ENCODE results near the gene KIAA1671.

KIAA1671 gene

GRCh38 chr22:25143156-25144076, 190.9 kb downstream of the KIAA1671 start:
- DNase-seq (ENCODE audit: low read depth in 3 of 3, low spot score in 1 of 3) = no peak

- no peak for DNase-seq (ENCODE audit: low read depth in 3 of 3, low spot score in 1 of 3)
These were observed 192.0 kb downstream of the KIAA1671 start for GRCh38 chr22:25144522-25144921.

GRCh38 chr22:25146307-25146706, 193.8 kb downstream of the KIAA1671 start:
- no peak for DNase-seq (ENCODE audit: low read depth in 3 of 3, low spot score in 1 of 3)

GRCh38 chr22:25146906-25147641, 194.6 kb downstream of the KIAA1671 start:
- no peak for DNase-seq (ENCODE audit: low read depth in 3 of 3, low spot score in 1 of 3)

GRCh38 chr22:25147642-25147928, 195.1 kb downstream of the KIAA1671 start:
- no peak for DNase-seq (ENCODE audit: low read depth in 3 of 3, low spot score in 1 of 3)

GRCh38 chr22:25148149-25148691, 195.7 kb downstream of the KIAA1671 start:
- no peak for DNase-seq (ENCODE audit: low read depth in 3 of 3, low spot score in 1 of 3)

- DNase-seq (ENCODE audit: low read depth in 3 of 3, low spot score in 1 of 3) = no peak
These were observed 196.5 kb downstream of the KIAA1671 start for GRCh38 chr22:25149014-25149413.

GRCh38 chr22:25153961-25154666, 201.6 kb downstream of the KIAA1671 start:
- no peak for DNase-seq (ENCODE audit: low read depth in 3 of 3, low spot score in 1 of 3)

GRCh38 chr22:25154667-25154999, 202.1 kb downstream of the KIAA1671 start:
- no peak for DNase-seq (ENCODE audit: low read depth in 3 of 3, low spot score in 1 of 3)

- DNase-seq (ENCODE audit: low read depth in 3 of 3, low spot score in 1 of 3) = no peak
These were observed 204.2 kb downstream of the KIAA1671 start for GRCh38 chr22:25156736-25157135.

- DNase-seq (ENCODE audit: low read depth in 3 of 3, low spot score in 1 of 3) = no peak
These were observed 206.5 kb downstream of the KIAA1671 start for GRCh38 chr22:25159028-25159427.

- DNase-seq (ENCODE audit: low read depth in 3 of 3, low spot score in 1 of 3) = no peak
These were observed 207.8 kb downstream of the KIAA1671 start for GRCh38 chr22:25160120-25160996.

GRCh38 chr22:25161017-25161915, 208.8 kb downstream of the KIAA1671 start:
- DNase-seq (ENCODE audit: low read depth in 3 of 3, low spot score in 1 of 3) = no peak

GRCh38 chr22:25161916-25162530, 209.5 kb downstream of the KIAA1671 start:
- no peak for DNase-seq (ENCODE audit: low read depth in 3 of 3, low spot score in 1 of 3)

- DNase-seq (ENCODE audit: low read depth in 3 of 3, low spot score in 1 of 3) = no peak
These were observed 210.0 kb downstream of the KIAA1671 start for GRCh38 chr22:25162561-25162960.

GRCh38 chr22:25165785-25166184, 213.3 kb downstream of the KIAA1671 start:
- no peak for DNase-seq (ENCODE audit: low read depth in 3 of 3, low spot score in 1 of 3)

- DNase-seq (ENCODE audit: low read depth in 3 of 3, low spot score in 1 of 3) = no peak
These were observed 213.9 kb downstream of the KIAA1671 start for GRCh38 chr22:25166266-25167040.

- no peak for DNase-seq (ENCODE audit: low read depth in 3 of 3, low spot score in 1 of 3)
These were observed 214.6 kb downstream of the KIAA1671 start for GRCh38 chr22:25167082-25167481.
